Heart right ventricle (tissue), 16 donors: ENCODE data around the gene ARL8A. TPM values are rescaled to one million over a fixed set of nuclear protein-coding genes. Genes with fewer than 3 reads are reported as not detected.

Experiments
- ATAC-seq, 8 donors: fragments of 200-7000 bp; cut with Tn5 transposase; one replicate each; pipeline ENCODE4 v1.9.1; 2020; ENCODE audit warnings: mild to moderate bottlenecking in 8 of 8, moderate library complexity in 8 of 8, moderate number of reproducible peaks in 1 of 8
- DNase-seq, 2 donors: peaks; one replicate each; pipeline ENCODE4 v3.0.0-alpha.2; 2020
- H3K27ac ChIP-seq, 10 donors: fragments of 200-600 bp; sonication (generic) in 2 of 10; one replicate each; pipeline versions ENCODE4 v1.5.0 to v1.8.0; 2020 to 2022; ENCODE audit warnings: mild to moderate bottlenecking in 3 of 10
- H3K27me3 ChIP-seq, 7 donors: fragments of 200-600 bp; one replicate each; pipeline ENCODE4 v1.8.0; 2021 to 2022; ENCODE audit warnings: mild to moderate bottlenecking in 2 of 7
- H3K36me3 ChIP-seq, 9 donors: fragments of 200-600 bp; sonication (generic) in 1 of 9; one replicate each; pipeline versions ENCODE4 v1.5.0 to v1.8.0; 2020 to 2022; ENCODE audit warnings: mild to moderate bottlenecking in 2 of 9
- H3K4me1 ChIP-seq, 9 donors: fragments of 200-600 bp; sonication (generic) in 1 of 9; one replicate each; pipeline versions ENCODE4 v1.5.0 to v1.8.0; 2020 to 2022; ENCODE audit warnings: mild to moderate bottlenecking in 4 of 9
- H3K4me3 ChIP-seq, 10 donors: fragments of 200-600 bp; sonication (generic) in 2 of 10; one replicate each; pipeline versions ENCODE4 v1.5.0 to v1.8.0; 2020 to 2022; ENCODE audit warnings: mild to moderate bottlenecking in 7 of 10, moderate library complexity in 2 of 10
- H3K9me3 ChIP-seq, 11 donors: fragments of 200-600 bp in 10 of 11; sonication (generic) in 2 of 11; one replicate each; pipeline versions ENCODE4 v1.5.0 to v1.8.0; 2013 to 2022; ENCODE audit warnings: mild to moderate bottlenecking in 2 of 11, control low read depth in 1 of 11, moderate library complexity in 1 of 11
- WGBS, 2 donors: extraction: QIAGEN DNeasy Blood & Tissue Kit; methylation state at CpG; one replicate each; pipeline ENCODE4 v1.1.7; 2013; ENCODE audit warnings: inconsistent platforms in 1 of 2; 5-methylcytosine and 5-hydroxymethylcytosine counted together
- intact Hi-C, 10 donors: fragments of 100-400 bp; cut with DNase I; formaldehyde crosslinking; loops; one replicate each; pipeline versions ENCODE4 v1.11.1 to v1.14.2; 2022
- polyA plus RNA-seq, 2 donors: library from polyadenylated mRNA; stranded (reverse); fragments of 200-250 nt; gene quantifications; one replicate each; pipeline ENCODE4 v1.2.3, GENCODE V29; 2013
- total RNA-seq, 10 donors: library from RNA; stranded (reverse); fragmentation: NEBNext Ultra II Directional in 3 of 10; extraction: Animal tissue kit (Norgen Biotek cat#: 25700) in 3 of 10; gene quantifications; one replicate each; pipeline versions ENCODE4 v1.2.1 to v1.2.4, GENCODE V29; 2021 to 2023
- TF ChIP-seq, protein P1 (sequence below), 9 donors: fragments of 200-600 bp; sonication (generic) in 2 of 9; IDR thresholded peaks; one replicate each; pipeline versions ENCODE4 v1.5.0 to v1.8.0; 2021 to 2022; ENCODE audit warnings: antibody characterized with exemption in 9 of 9, mild to moderate bottlenecking in 5 of 9, moderate library complexity in 1 of 9
- donor health status: Arrhythmogenic right ventricular cardiomyopathy.
- donor health status: ischemic (EF 13 %, LVEDD 7.1; RV severe dilation, severe dysfunction).
- donor health status: healthy with polysubstance abuse.
- donor health status: DM: no; HTN: yes; CAD: no.
- donor health status: DM: no; HTN: no; CAD: no.
- donor health status: ischemic (EF 25% LVEDD 6.9; RV normal size, moderate dysfunction).
- donor health status: ischemic (EF 25% LVEDD 5.7; RV mildly dilated, moderate dysfunction).
- donor health status: healthy.
- donor health status: DM: yes; HTN: yes; CAD: no.
- donor health status: Ischemic cardiomyopathy.
- donor health status: ischemic (EF 35%, LVEDD 5.7; RV mildly dilated, moderate dysfunction).
- donor health status: nonischemic (EF 11% LVEDD 7.7; RV severe dilation, severe dysfunction).
- donor health status: DM: yes; HTN: yes; CAD: no.
- donor health status: PGD.
- donor health status: ischemic (EF 29% LVEDD 5.4; RV normal size, mild dysfunction).
- donor health status: nonischemic (EF 23%, LVEDD 6.1; RV moderate dilation, normal function).

ARL8A gene
- total and polyA plus RNA-seq, 12 donors, result 21.5 to 92.7 (median 78.0) TPM

- no peaks in the 10 kb centered on the region for H3K27me3 ChIP-seq
- peaks cover 0 to 14% (median under 1%) of the 10 kb centered on the region in 9 donors for H3K4me1 ChIP-seq
- ATAC-seq (no peak), DNase-seq (no peak)
- no peaks in the 10 kb centered on the region for H3K36me3 ChIP-seq
- no peaks in the 10 kb centered on the region for H3K9me3 ChIP-seq
- TF ChIP-seq, protein P1, sequence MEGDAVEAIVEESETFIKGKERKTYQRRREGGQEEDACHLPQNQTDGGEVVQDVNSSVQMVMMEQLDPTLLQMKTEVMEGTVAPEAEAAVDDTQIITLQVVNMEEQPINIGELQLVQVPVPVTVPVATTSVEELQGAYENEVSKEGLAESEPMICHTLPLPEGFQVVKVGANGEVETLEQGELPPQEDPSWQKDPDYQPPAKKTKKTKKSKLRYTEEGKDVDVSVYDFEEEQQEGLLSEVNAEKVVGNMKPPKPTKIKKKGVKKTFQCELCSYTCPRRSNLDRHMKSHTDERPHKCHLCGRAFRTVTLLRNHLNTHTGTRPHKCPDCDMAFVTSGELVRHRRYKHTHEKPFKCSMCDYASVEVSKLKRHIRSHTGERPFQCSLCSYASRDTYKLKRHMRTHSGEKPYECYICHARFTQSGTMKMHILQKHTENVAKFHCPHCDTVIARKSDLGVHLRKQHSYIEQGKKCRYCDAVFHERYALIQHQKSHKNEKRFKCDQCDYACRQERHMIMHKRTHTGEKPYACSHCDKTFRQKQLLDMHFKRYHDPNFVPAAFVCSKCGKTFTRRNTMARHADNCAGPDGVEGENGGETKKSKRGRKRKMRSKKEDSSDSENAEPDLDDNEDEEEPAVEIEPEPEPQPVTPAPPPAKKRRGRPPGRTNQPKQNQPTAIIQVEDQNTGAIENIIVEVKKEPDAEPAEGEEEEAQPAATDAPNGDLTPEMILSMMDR (IDR thresholded peaks at IDR 0.05), result no peak
- WGBS, 2 donors, result 89 to 94% methylated on average over 8 of the region's 8 CpGs
- intact Hi-C loops, result no loop called here
- no peak overlapping the region for H3K4me3 ChIP-seq
- H3K27ac ChIP-seq, result no peak overlapping the region
Observed at GRCh38 chr1:202125611-202126010, 18.9 kb downstream of the ARL8A start.

DNA sequence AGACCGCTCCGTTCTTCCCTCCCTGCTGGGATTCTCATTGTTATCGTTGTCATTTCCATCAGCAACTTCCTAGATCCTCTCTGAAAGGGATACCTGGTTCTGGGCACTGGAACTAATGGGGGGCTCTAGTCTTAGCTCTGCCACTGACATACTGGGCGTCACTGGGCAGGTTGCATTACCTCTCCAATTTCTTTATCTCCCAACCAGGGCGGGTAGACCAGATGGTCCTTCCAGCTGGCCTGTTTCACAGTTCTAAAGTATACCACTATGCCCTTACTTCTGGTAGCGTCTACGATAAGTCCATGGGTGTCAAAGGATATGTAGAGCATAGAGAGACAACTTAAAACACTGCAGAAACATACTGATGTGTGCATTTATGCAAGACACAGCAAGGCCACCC is 20.4 kb downstream of the ARL8A start:
- Histone ChIP-seq H3K27ac (no peak overlapping the region), H3K4me1 (peaks cover 0 to 5% (median 0%) of the 10 kb centered on the region in 9 donors), H3K27me3 (no peaks in the 10 kb centered on the region), H3K9me3 (no peaks in the 10 kb centered on the region), H3K36me3 (no peaks in the 10 kb centered on the region), H3K4me3 (no peak overlapping the region)
- 76 to 82% methylated on average over 7 of the region's 7 CpGs for WGBS, 2 donors
- no peak for ATAC-seq
- TF ChIP-seq, protein P1 (IDR thresholded peaks at IDR 0.05), result no peak
- intact Hi-C loops, result no loop called here
- DNase-seq, result no peak

GRCh38 chr1:202123336-202123813 is 21.2 kb downstream of the ARL8A start:
- Histone ChIP-seq H3K4me3 (no peak overlapping the region), H3K27me3 (peaks cover 0 to 3% (median 0%) of the 10 kb centered on the region in 7 donors), H3K4me1 (peaks cover 0 to 9% (median 0%) of the 10 kb centered on the region in 9 donors), H3K9me3 (no peaks in the 10 kb centered on the region), H3K36me3 (no peaks in the 10 kb centered on the region), H3K27ac (no peak overlapping the region)
- intact Hi-C loops, result no loop called here
- 91 to 93% methylated on average over 10 of the region's 10 CpGs for WGBS, 2 donors
- no peak for DNase-seq
- TF ChIP-seq, protein P1 (IDR thresholded peaks at IDR 0.05), result no peak
- ATAC-seq, result no peak

DNA sequence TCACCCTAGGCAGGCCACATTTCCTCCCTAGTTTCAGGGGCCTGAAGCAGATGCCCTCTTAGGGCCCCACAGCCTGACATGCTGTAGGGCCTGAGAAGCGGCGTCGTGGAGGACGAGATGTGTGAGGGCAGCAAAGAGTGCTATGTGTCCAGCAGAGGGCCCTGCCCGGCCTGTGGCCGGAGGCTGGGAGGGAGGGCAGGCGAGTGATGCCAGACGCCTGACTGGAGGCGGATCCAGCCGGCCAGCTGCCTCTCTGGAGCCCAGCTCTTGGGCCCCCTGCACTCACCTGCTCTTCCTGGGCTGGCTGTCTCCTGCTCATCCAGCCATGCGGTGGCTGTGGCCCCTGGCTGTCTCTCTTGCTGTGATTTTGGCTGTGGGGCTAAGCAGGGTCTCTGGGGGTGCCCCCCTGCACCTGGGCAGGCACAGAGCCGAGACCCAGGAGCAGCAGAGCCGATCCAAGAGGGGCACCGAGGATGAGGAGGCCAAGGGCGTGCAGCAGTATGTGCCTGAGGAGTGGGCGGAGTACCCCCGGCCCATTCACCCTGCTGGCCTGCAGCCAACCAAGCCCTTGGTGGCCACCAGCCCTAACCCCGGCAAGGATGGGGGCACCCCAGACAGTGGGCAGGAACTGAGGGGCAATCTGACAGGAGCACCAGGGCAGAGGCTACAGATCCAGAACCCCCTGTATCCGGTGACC is 21.8 kb downstream of the ARL8A start, which contains the start of gene GPR37L1:
TSS of gene GPR37L1 (plus strand) at position 279 of the 697 bp plus-strand sequence. CDS start at position 326, 47 bp downstream.
- DNase-seq (peak in 1 of 2 donors; percentile 55), ATAC-seq (peak; percentile 13 to 69 (median 60))
- H3K27ac ChIP-seq, result no peak within 1 kb of the TSS
- intact Hi-C loops, result no loop called here
- 47% methylated on average over 19 of the region's 19 CpGs for WGBS, 2 donors
- no peak within 1 kb of the TSS for H3K4me3 ChIP-seq
- H3K36me3 ChIP-seq, result no peaks in the 10 kb centered on the region
- no peaks in the 10 kb centered on the region for H3K9me3 ChIP-seq
- TF ChIP-seq, protein P1 (IDR thresholded peaks at IDR 0.05), result peak in 7 of 9 donors; percentile 37 to 59 (median 46)
- peaks cover 0 to 3% (median 0%) of the 10 kb centered on the region in 7 donors for H3K27me3 ChIP-seq
- peaks cover 0 to 9% (median 0%) of the 10 kb centered on the region in 9 donors for H3K4me1 ChIP-seq
